Right renal cortex interstitium (tissue), 3 donors: Measurements from ENCODE around the gene ARFGEF3. TPM values are rescaled to one million over a fixed set of nuclear protein-coding genes. Genes with fewer than 3 reads are reported as not detected.

Experiments used
- DNase-seq, 3 donors: peaks; one replicate each; pipeline ENCODE4 v3.0.0-alpha.2; 2013; ENCODE audit warnings: low read depth in 3 of 3, low spot score in 2 of 3
- polyA plus RNA-seq, 3 donors: library from polyadenylated mRNA; unstranded; fragments of 120-200 nt; gene quantifications; one replicate each; pipeline ENCODE4 v1.2.1, GENCODE V29; 2013; ENCODE audit not compliant: insufficient read length in 3 of 3

Gene ARFGEF3
- polyA plus RNA-seq, 3 donors, result 5.7 to 6.4 (median 6.2) TPM

- DNase-seq, result no peak
Observed at GRCh38 chr6:138387577-138388368, 226.0 kb downstream of the ARFGEF3 start.

GRCh38 chr6:138389551-138389950 lies 227.8 kb downstream of the ARFGEF3 start:
- DNase-seq, result no peak

Other genes with a start within 250 kb of the ARFGEF3 start
- 10 to 100 TPM; 19.4 to 22.2 (median 20.8) TPM for gene PERP, start 54.5 kb upstream of the ARFGEF3 start, polyA plus RNA-seq
- gene PBOV1, start 56.6 kb downstream of the ARFGEF3 start, polyA plus RNA-seq, result under 1 TPM in 1 of 3 donors, not detected in 2; 0.10 TPM
- gene SMIM28, start 216.0 kb downstream of the ARFGEF3 start, polyA plus RNA-seq, result under 1 TPM in 1 of 3 donors, not detected in 2; 0.14 TPM
- 10 to 100 TPM; 58.7 to 62.3 (median 60.2) TPM for gene HEBP2, start 242.3 kb downstream of the ARFGEF3 start, polyA plus RNA-seq